ENCODE data around the gene PPP1R18. TPM values are rescaled to one million over a fixed set of nuclear protein-coding genes. Genes with fewer than 3 reads are reported as not detected.
A peak's percentile ranks its signal among the peaks of the same experiment; 100 is the strongest.

The PPP1R18 gene
- total RNA-seq, 1 donor from 2014 or later, result 156 TPM

DNA sequence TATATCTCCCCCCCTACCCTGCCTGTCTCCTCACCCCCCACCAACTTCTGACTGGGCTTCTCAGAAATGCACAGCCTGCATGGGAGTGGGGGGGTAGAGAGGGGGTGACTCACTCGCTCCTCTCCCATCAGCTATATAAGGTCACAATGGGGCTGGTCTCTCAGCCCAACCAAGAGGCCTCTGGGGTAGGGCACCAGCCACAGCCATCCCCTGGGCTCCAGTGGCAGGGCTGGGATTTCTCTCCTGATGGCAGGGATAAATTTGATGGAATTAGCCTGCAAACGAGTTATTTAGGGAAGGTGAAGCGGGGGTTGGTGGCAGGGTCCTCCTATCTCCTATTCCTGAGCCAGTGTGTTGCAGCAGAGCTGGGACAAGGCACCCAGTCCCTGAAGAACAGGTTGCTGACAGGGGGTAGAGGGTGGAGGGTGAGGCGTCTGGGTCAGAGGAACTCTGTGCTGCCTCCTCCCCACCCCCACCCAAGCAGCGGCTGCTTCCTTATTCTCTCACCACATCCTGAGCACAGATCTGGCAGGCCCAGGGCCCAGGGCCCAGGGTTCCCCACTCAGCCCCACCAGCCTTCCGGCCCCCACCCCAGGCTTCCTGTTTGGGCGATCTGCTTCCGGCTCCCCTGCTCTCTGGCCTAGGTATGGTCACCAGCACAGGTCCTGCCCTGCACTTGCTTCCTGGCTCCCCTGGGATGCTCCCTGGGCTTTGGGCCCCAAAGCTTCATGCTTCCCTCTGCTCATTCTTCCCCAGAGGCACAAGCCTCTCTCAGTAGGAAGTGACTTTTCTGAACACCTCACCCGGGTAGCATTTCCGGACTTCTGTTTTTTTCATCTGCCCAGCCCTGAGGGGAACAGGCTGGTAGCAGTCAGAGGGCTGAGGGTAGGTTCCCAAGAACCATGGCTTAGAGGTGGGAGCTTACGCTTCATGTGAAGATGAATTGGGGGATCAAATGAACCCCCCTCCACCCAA is 4.0 kb downstream of the PPP1R18 start:
- peaks cover 24% of the 10 kb centered on the region for H3K36me3 ChIP-seq (ENCODE audit: insufficient read depth, low read length)
- Mint-ChIP-seq H3K4me3 (ENCODE audit: unreplicated experiment) (peak overlapping the region; percentile 98), H3K4me1 (ENCODE audit: low read depth, unreplicated experiment) (peaks cover 23% of the 10 kb centered on the region), H3K9me3 (ENCODE audit: unreplicated experiment) (no peaks in the 10 kb centered on the region), H3K27me3 (ENCODE audit: low read depth, unreplicated experiment) (no peaks in the 10 kb centered on the region), H3K27ac (ENCODE audit: unreplicated experiment) (peak overlapping the region; percentile 99), H3K36me3 (ENCODE audit: low read depth, unreplicated experiment) (peaks cover 22% of the 10 kb centered on the region)
- H3K4me2 ChIP-seq (ENCODE audit: low read length), result peak overlapping the region; percentile 100
- peaks cover 93% of the 10 kb centered on the region for H3K79me2 ChIP-seq (ENCODE audit: insufficient read depth, low read length)
- H3K4me3 ChIP-seq (ENCODE audit: insufficient read depth, low read depth, low read length), result peak overlapping the region; percentile 87
- peaks cover 40% of the 10 kb centered on the region for H3K4me1 ChIP-seq (ENCODE audit: insufficient read depth, low read length)
- DNase-seq (ENCODE audit: low read depth) (peak; percentile 77), FAIRE-seq (no peak)
- peak overlapping the region; percentile 98 for H3K9ac ChIP-seq (ENCODE audit: low read length)
- no peaks in the 10 kb centered on the region for H3K9me3 ChIP-seq (ENCODE audit: insufficient read depth, low read depth, low read length)
- peak overlapping the region; percentile 81 for H3K27ac ChIP-seq (ENCODE audit: low read depth, low read length)
- TF ChIP-seq, protein P1, sequence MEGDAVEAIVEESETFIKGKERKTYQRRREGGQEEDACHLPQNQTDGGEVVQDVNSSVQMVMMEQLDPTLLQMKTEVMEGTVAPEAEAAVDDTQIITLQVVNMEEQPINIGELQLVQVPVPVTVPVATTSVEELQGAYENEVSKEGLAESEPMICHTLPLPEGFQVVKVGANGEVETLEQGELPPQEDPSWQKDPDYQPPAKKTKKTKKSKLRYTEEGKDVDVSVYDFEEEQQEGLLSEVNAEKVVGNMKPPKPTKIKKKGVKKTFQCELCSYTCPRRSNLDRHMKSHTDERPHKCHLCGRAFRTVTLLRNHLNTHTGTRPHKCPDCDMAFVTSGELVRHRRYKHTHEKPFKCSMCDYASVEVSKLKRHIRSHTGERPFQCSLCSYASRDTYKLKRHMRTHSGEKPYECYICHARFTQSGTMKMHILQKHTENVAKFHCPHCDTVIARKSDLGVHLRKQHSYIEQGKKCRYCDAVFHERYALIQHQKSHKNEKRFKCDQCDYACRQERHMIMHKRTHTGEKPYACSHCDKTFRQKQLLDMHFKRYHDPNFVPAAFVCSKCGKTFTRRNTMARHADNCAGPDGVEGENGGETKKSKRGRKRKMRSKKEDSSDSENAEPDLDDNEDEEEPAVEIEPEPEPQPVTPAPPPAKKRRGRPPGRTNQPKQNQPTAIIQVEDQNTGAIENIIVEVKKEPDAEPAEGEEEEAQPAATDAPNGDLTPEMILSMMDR (IDR thresholded peaks at IDR 0.05; ENCODE audit: insufficient read depth, low read depth, low read length), result no peak
- TF ChIP-seq EZH2 (IDR thresholded peaks at IDR 0.05; ENCODE audit: insufficient read depth, low read length), result no peak
- peaks cover 84% of the 10 kb centered on the region for H4K20me1 ChIP-seq (ENCODE audit: insufficient read depth, low read length)
- no peaks in the 10 kb centered on the region for H3K27me3 ChIP-seq (ENCODE audit: insufficient read depth, low read length)
- no peak overlapping the region for H2AFZ ChIP-seq (ENCODE audit: low read depth, low read length)

- Histone ChIP-seq H3K27me3 (ENCODE audit: insufficient read depth, low read length) (no peaks in the 10 kb centered on the region), H4K20me1 (ENCODE audit: insufficient read depth, low read length) (peaks cover 91% of the 10 kb centered on the region), H3K4me1 (ENCODE audit: insufficient read depth, low read length) (peaks cover 40% of the 10 kb centered on the region), H3K9ac (ENCODE audit: low read length) (peak overlapping the region; percentile 98), H3K4me3 (ENCODE audit: insufficient read depth, low read depth, low read length) (peak overlapping the region; percentile 87), H3K9me3 (ENCODE audit: insufficient read depth, low read depth, low read length) (no peaks in the 10 kb centered on the region), H3K27ac (ENCODE audit: low read depth, low read length) (peak overlapping the region; percentile 81), H3K36me3 (ENCODE audit: insufficient read depth, low read length) (peaks cover 26% of the 10 kb centered on the region), H3K4me2 (ENCODE audit: low read length) (peak overlapping the region; percentile 100), H2AFZ (ENCODE audit: low read depth, low read length) (no peak overlapping the region), H3K79me2 (ENCODE audit: insufficient read depth, low read length) (peaks cover 96% of the 10 kb centered on the region)
- no peaks in the 10 kb centered on the region for H3K27me3 Mint-ChIP-seq (ENCODE audit: low read depth, unreplicated experiment)
- H3K9me3 Mint-ChIP-seq (ENCODE audit: unreplicated experiment), result no peaks in the 10 kb centered on the region
- DNase-seq (ENCODE audit: low read depth), result no peak
- H3K4me1 Mint-ChIP-seq (ENCODE audit: low read depth, unreplicated experiment), result peaks cover 23% of the 10 kb centered on the region
- peak overlapping the region; percentile 98 for H3K4me3 Mint-ChIP-seq (ENCODE audit: unreplicated experiment)
- peak overlapping the region; percentile 99 for H3K27ac Mint-ChIP-seq (ENCODE audit: unreplicated experiment)
- TF ChIP-seq, protein P1 (IDR thresholded peaks at IDR 0.05; ENCODE audit: insufficient read depth, low read depth, low read length), result no peak
- peaks cover 24% of the 10 kb centered on the region for H3K36me3 Mint-ChIP-seq (ENCODE audit: low read depth, unreplicated experiment)
- no peak for FAIRE-seq
Observed at GRCh38 chr6:30681766-30682142, 4.7 kb downstream of the PPP1R18 start.

Data from astrocyte (in vitro differentiated cells and primary cell).